H4 (cell line): ENCODE data around the gene PAGE2B. TPM values are rescaled to one million over a fixed set of nuclear protein-coding genes. Genes with fewer than 3 reads are reported as not detected.
A peak's percentile ranks its signal among the peaks of the same experiment; 100 is the strongest.
"Not testable (repeated sequence)": the region's sequence is repeated elsewhere in the genome, so short reads cannot be mapped to it uniquely, and the experiment has no call there.

ENCODE experiments used
- DNase-seq: peaks from one replicate; pipeline ENCODE4 v3.0.0-alpha.2; 2015; ENCODE audit warnings: low spot score
- total RNA-seq: library from RNA; depleted of rRNA; stranded (reverse); fragments of >200 nt; shearing (Covaris generic); gene quantifications from 2 replicates; pipeline ENCODE4 v1.2.3, GENCODE V29; 2014; rRNA removed

The PAGE2B gene, protein sequence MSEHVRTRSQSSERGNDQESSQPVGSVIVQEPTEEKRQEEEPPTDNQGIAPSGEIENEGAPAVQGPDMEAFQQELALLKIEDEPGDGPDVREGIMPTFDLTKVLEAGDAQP
- not detected in 2 replicates for total RNA-seq

DNA sequence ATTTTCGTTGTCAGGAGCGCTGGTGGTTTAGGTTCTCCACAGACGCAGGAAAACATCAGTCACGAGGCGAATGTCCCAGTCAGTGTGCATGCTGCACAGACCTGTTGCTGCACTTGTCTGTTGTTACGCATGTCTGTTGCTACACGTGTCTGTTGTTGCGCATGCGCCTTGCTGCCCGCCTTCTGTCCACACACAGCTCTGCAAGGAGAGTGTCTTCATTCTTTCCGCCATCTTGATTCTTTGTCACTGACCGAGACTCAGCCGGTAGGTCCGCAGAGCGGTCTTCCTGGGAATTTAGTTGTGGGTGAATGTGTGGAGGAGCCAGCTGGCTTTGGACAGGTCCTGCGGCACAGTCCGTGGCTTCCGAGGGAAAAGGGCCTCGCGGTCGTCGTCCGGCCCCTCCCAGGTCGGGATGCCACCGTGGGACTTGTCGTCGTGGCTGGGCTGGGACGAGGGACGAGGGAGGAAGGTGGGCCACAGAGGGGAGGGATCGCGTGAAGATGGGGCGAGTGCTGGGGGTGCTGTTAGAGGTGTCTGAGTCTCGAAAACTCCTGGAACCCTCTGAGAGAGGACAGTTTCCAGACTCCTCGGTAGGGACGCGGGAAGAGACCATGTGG, at the start of gene PAGE2B:
Gene PAGE2B, plus strand, starts transcription at position 180 of the 617 bp plus-strand sequence. CDS start 1,012 bp downstream, outside the sequence.
- DNase-seq: no peak

DNA sequence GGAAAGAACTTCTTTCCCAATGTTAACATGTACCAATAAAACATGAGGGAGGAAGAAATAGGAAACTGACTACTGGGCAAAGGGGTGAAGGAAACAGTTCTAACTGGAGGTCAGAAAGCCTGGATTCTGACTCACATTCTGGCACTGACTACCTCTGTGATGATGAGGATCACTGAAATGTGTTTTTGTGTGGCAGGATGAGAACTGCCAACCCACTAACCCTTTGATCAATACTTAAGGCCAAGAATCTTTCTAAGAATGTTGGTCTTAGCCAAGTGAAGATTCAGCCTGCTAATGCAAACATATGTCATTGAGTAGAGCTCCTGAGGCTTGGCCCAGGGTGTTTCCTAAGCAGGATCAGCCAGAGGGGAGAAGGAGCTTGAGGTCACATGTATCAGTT, 48.7 kb upstream of the PAGE2B start:
- no peak for DNase-seq

DNA sequence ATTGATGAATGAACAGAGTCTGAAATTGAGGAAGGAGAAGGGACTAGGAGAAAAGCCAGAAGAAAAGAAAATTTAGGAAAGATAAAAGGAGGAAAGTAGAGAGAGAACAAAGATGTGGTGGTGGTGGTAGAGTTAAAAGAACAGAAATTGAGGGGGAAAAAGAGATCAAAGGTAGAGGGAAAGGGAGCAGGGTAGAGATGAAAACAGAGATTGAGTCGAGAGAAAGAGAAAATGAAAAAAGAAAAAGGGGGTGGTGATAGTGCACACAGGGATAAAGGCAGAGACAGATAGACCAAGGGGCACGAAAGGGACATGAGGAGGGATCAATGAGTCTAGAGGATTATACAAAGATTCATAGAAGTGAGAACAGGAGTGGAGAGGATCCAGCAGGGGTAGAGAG, 48.0 kb upstream of the PAGE2B start:
- no peak for DNase-seq

DNA sequence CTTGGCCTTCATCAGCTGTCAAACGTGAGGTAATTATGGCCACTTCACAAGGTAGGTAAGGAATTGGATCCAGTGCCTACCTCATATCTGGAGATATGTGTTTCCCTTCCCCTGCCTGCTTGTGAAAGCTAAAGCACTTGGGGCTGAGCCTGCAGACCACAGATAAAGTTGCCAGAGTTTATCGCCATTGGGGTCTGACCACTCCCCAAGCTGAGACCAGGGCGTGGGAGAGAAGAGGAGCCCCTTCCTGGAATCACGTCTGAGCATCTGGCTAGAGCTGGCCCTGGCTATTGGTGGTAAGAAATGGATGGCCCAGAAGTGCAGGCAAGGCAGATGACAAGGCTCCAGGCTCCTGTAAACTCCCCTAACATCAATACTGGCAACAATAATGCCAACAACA, 46.8 kb upstream of the PAGE2B start:
- no peak for DNase-seq

DNA sequence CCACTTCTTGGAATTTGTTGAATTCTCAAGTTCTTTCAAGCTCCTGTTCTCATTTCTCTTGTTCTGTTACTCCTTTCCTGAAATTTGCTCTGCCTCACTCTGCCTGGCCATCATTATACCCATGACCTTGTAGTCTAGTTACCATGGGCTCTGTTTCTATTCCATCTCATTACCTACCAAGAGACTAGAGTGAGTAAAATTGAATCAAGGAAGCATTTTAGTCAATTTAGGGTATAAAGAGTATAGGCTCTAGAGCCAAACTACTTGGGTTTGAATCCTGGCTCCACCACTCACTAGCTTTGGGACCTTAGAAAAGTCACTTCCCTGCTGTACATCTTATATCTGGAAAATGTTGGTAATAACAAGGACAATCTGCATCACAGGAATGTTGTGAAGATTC, 46.2 kb upstream of the PAGE2B start:
- no peak for DNase-seq

DNA sequence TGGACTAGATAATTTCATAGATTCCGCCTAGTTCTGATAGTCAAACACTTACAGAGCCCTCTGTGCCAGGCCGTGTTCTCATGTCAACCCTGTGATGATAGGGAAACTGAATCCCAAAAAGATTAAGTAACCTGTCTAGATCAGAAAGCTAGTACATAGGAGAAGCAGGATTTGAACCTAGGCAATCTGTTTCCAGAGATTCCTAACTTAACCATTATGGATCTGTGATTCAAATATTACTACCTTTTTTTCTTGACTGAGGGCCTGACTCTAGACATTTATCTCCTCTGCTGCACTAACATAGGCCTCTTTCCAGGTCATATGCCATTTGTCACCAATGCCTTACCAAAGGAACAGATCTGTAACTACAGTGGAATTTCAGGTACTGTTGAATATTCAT, 45.5 kb upstream of the PAGE2B start:
- no peak for DNase-seq

DNA sequence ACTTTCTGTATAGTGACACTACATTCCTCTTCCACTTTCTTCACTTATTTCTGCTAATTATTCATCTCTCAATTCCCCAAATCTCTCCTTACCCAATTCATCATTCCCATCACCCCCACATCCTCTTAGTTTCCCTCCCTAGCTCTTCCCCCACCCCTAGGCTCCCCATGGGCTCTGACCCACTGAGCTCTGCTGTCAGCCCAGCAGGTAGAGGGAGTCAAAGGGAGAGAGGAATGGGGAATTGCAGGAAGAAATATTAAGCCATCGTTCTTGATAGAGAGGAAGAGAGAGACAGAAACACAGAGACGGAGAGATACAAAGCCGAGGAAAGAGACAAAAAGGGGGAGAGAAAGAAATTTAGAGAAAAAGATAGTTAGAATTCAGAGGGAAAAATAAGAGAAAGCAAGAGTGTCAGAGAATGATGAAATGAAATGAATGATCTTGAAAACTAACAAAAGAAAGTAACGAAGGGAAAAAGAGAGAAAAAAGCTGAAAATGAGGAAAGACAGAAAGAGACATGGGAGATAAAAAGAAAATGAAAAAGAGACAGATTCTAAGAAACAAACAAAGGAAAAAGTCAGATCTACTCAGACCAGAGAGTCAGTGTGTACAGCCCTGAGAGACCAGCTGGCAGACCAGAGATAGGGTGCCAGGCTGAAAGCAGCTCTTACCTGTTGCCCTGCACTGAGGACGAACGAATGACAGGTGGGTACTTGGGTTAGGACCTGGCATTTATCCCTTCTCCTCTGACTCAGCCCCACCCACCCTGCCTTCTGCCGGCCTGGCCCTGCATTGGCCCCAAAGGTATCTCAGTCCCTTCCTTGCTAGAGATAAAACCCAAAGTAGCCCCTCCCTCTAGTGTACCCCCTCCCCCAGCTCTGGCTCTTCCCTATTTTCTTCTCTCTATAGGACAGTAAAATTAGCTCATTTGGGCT, 44.3 kb upstream of the PAGE2B start, which contains the start of gene ALAS2:
Gene ALAS2, minus strand, starts transcription at position 707 of the 935 bp plus-strand sequence. CDS start 4,977 bp downstream, outside the sequence.
- DNase-seq: no peak

DNA sequence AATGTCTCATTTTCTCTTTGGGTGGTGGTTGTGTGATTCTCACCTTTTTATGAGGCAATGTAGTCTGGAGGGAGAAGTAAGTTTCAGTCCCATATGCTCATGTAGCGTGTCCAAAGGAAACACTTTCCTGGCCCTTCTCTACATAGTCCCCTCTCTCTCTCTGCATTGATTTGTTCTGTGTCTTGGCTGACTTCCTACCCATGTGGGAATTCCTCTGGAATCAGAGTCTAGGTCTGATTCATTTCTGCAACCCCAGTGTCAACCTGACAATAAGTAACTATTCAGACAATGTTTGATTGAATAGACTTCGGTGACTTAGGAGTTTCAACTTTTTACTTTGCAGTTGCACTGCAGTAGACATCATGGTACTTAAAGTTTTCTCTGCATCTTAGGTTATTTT, 41.4 kb upstream of the PAGE2B start:
- DNase-seq: no peak

DNA sequence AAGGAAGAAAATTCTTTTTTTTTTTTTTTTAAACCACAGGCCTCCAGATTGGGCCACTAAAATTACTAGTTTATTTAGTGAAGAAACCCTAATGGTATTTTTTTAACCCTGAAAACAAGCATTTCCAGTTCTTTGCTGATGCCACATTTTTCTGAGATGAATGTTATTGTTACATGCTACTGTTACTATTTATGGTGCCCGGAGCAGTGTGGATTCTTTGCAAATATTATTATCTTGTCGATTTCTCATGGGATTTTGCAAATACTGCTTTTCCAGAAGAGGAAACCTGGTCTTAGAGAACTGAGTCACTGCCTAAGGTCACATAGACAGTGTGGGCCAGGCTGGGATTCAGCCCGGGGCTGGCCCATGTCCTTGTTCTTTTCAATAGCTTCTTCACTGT, 35.4 kb upstream of the PAGE2B start:
- DNase-seq: no peak

DNA sequence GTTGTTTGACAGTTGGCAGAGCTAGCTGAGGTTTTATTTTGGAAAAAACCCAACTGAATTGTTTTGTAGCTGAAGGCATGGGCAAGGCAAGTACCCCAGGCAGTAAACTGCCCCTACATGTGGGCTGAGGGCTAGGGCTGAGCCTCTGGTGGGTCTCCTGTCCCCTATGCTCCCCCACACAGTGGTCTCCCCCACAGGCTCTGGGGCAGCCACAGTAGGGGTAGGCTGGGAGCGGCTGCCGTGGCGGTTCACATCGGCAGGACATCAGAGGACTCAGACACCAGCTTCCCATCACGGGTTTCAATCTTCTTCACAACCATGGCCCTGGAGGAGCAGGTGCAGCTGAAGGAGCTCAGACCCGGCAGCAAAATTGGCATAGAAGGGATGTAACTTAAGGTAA, 33.3 kb upstream of the PAGE2B start:
- DNase-seq: no peak

DNA sequence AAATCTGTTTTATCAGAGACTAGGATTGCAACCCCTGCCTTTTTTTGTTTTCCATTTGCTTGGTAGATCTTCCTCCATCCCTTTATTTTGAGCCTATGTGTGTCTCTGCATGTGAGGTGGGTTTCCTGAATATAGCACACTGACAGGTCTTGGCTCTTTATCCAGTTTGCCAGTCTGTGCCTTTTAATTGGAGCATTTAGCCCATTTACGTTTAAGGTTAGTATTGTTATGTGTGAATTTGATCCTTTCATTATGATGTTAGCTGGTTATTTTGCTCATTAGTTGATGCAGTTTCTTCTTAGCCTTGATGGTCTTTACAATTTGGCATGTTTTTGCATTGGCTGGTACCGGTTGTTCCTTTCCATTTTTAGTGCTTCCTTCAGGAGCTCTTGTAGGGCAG, 24.2 kb upstream of the PAGE2B start:
- not testable (repeated sequence) for DNase-seq

DNA sequence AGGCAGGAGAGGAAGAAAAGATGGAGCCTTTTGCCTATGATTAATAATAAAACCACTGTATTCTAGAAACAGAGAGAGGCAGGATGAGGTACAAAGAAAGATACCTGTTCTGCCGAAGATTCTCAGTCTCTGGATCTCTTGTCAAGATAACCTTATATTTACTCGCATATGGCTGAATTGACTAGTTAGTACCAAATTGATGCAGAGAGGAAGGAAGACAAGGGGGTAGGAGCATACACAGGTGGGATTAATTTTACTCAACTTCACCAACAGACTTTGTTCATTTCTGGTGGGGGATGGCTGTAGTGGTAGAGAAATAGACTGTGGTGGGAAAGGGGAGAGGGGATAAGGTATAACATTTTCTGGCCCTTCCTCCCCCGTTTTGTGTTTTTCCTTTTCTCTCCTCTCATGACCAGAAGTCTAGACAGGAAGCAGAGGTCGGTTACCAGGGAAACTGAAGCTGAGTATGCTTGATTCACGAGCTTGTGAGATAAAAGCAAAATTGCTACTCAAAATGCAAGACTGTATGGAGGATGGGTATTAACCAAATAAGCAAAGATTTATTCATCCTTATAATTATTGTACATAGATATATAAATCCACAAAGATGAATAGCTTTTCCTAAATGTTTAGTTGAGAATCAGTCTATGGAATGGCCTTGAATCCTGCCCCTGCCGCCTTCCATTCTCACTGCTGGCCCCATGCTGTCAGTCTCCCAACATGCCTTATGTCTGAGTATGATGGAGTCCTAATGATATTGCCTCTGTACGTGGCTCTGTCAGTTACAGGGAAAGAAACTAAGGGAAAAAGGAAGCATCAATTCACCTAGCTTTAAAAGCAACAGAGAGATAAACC, 17.8 kb upstream of the PAGE2B start:
- DNase-seq: no peak

DNA sequence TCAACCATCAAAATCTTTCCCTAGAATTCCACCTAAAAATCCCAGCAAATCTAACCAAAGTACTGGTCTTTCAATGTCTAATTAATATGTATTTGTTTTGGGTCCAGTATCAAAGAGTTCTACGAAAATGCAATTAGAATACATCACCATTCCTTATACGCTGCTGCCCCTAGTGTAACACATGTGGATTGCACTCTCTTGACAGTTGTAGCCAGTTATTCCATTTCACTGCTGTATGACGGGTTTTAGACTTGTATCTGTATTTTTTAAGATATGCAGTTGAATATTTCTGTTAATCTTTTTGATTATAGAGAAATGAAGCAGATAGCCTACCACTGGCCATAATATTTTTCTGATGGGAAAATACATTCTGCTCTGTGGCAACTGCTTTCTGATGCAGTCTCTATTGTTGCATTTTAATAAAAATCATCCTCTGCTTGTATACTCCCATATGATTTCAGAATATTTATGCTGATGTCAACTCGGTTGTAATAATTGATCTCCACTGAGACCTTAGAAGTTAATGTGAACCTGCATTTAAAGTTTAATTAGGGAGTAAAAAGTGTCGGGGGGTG, 17.1 kb upstream of the PAGE2B start:
- peak; percentile 21 for DNase-seq

DNA sequence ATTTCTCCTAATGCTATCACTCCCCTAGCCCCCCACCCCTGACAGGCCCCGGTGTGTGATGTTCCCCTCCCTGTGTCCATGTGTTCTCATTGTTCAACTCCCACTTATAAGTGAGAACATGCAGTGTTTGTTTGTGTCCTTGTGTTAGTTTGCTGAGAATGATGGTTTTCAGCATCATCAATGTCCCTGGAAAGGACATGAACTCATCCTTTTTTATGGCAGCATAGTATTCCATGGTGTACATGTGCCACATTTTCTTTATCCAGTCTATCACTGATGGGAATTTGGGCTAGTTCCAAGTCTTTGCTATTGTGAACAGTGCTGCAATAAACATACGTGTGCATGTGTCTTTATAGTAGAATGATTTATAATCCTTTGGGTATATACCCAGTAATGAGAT, 7.7 kb upstream of the PAGE2B start:
- not testable (repeated sequence) for DNase-seq

DNA sequence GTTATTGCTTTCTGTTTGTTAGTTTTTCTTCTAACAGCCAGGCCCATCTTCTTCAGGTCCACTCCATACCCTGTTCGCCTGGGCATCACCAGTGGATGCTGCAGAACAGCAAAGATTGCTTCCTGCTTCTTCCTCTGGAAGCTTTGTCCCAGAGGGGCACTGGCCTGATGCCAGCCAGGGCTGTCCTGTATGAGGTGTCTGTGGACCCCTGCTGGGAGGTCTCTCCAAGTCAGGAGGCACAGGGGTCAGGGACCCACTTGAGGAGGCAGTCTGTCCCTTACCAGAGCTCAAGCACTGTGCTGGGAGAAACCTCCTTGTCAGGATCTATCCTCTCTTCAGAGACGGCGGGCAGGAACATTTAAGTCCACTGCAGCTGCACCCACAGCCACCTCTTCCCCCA, 2.5 kb upstream of the PAGE2B start:
- DNase-seq: no peak

DNA sequence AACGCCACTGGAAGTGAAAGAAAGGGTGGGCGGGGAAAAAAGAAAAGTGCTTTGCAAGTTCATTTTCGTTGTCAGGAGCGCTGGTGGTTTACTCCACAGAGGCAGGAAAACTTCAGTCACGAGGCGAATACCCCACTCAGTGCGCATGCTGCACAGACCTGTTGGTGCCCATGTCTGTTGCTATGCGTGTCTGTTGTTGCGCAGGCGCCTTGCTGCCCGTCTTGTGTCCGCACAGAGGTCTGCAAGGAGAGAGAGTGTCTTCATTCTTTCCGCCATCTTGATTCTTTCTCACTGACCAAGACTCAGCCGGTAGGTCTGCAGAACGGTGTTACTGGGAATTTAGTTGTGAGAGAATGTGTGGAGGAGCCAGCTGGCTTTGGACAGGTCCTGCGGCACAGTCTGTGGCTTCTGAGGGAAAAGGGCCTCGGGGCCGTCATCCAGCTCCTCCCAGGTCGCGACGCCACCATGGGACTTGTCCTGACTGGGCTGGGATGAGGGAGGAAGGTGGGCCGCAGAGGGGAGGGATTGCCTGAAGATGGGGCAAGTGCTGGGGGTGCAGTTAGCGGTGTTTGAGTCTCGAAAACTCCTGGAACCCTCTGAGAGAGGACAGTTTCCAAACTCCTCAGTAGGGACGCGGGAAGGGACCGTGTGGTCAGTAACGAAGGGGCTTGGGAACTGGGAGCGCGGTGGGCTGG, 14.1 kb downstream of the PAGE2B start, which contains the start of gene PAGE2:
Gene PAGE2, plus strand, starts transcription at position 224 of the 695 bp plus-strand sequence. CDS start 1,003 bp downstream, outside the sequence.
- no peak for DNase-seq

DNA sequence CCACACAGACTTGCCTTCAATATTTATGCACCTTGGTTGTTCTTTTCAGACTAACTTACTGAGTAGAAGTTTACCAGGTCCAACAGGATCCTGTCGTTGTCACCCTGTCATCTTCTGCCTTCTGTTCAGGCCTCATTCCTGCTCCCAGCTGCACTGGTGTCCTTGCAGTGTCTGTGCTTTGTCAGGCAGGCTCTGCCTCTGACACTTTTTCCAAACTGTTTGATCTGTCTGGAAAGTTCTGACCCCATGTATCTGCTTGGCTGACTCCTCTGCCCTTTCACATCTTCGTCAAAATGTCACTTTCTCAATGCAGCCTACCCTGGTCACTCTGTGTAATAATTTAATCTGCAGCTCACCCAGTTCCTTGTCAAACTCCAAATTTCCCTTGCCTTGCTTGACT, 23.9 kb downstream of the PAGE2B start:
- DNase-seq: no peak

DNA sequence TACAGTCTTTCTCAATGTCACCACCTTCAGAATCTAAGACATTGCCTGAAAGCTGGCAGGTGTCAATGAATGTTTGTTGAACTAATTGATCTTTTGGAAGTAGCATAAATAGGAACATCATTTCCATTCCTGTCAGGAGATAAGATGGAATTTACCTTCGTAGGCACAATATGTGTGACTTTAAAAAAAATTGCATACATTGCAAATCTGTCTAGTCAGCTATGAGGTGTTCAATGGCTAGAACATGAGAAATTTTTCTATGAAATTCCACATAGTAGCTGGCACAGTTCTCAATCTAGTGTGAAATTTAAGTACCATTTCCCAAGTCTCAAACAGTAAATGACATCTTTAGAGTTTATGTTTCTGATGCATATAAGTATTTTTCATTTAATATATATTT, 24.3 kb downstream of the PAGE2B start:
- DNase-seq: no peak

DNA sequence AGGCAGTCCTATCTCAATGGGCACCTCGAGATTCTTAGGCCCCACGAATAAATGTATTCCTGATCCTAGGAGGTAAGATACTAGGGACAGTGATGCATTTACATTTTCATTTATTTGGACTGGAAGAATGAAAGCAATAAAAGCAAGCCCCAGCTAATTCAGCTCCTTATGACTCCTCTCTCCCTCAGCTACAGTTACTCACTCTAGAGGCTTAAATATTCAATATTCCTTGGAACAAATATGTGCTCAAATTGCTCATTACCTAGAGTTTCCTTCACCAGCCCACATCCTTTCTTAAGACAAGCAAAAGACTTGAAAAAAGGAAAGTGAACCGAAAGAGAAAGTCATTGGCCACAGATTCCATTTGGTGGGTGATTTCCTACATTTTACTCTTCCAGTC, 27.9 kb downstream of the PAGE2B start:
- DNase-seq: no peak

DNA sequence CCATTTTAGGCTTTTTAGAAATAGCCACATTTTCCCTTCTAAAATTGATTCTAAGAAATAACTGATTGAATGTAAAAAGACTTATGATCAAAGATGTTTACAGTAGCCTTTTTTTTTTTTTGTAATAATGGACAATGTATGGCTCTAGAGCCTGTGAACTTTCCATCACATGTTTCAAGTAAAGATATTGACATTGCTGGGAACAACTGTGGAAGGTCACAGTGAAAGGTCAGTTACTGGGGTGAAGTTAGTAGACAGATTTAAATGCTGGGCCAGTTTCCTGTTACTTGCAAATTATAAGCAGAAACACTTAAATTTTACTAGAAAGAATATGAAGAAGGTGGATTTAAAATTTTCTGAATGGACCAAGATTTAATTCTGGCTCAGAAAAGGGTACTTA, 32.4 kb downstream of the PAGE2B start:
- DNase-seq: no peak

DNA sequence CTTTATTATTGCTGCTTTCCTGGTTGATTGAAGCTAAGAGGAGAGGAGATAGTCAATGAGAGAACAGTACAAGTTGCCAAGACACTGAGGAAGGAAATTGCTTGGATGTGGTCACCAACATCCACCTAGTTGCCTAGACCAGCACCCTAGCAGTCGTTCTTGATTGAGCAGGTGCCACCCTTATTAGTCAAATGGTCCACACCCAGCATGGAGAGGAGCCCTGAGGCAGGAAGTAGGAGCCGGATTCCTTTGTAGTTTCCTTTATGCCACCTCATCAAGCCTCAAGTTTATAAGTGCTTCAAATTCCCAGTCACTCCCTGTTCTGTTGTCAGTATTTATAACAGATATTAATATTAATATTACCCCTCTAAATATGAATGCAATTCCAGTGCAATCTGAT, 33.1 kb downstream of the PAGE2B start:
- DNase-seq: no peak
